ENCODE results near the gene FBXO8. TPM values are rescaled to one million over a fixed set of nuclear protein-coding genes. Genes with fewer than 3 reads are reported as not detected.

FBXO8 gene
- total RNA-seq, 1 donor from 2014 or later = 13.5 TPM

DNA sequence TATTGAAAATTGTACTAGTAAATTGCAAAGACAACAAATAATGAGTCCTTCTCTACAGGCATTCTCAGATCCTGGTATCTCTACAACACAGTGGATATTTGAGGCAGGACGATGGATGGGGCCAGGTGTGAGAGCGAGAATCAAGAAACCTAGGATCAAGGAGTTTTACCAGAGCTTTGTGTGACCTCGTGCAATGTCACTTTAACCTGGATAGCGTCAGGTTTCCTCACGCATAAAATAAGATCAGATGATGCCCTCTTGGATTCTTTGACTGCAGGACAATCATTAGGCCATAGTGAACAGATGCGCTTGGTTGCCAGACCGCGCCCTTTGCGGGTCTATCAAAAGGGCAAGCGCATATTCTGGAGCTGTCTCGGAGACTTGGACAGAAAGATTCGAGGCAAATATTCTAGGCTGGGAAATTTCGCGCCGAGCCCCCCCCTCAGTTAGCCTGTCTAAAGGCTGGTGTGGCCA is 66.6 kb downstream of the FBXO8 start:
- Mint-ChIP-seq H3K4me1 (peaks cover 64% of the 10 kb centered on the region), H3K27me3 (ENCODE audit: low read depth) (peaks cover 67% of the 10 kb centered on the region), H3K4me3 (peak overlapping the region; percentile 74), H3K36me3 (no peaks in the 10 kb centered on the region), H3K9me3 (no peaks in the 10 kb centered on the region), H3K27ac (no peak overlapping the region)
- TF ChIP-seq, protein P1, sequence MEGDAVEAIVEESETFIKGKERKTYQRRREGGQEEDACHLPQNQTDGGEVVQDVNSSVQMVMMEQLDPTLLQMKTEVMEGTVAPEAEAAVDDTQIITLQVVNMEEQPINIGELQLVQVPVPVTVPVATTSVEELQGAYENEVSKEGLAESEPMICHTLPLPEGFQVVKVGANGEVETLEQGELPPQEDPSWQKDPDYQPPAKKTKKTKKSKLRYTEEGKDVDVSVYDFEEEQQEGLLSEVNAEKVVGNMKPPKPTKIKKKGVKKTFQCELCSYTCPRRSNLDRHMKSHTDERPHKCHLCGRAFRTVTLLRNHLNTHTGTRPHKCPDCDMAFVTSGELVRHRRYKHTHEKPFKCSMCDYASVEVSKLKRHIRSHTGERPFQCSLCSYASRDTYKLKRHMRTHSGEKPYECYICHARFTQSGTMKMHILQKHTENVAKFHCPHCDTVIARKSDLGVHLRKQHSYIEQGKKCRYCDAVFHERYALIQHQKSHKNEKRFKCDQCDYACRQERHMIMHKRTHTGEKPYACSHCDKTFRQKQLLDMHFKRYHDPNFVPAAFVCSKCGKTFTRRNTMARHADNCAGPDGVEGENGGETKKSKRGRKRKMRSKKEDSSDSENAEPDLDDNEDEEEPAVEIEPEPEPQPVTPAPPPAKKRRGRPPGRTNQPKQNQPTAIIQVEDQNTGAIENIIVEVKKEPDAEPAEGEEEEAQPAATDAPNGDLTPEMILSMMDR (IDR thresholded peaks at IDR 0.05; ENCODE audit: unreplicated experiment) = no peak
- no peak for DNase-seq (ENCODE audit: low spot score in 2 of 2, unreplicated experiment in 2 of 2)

DNA sequence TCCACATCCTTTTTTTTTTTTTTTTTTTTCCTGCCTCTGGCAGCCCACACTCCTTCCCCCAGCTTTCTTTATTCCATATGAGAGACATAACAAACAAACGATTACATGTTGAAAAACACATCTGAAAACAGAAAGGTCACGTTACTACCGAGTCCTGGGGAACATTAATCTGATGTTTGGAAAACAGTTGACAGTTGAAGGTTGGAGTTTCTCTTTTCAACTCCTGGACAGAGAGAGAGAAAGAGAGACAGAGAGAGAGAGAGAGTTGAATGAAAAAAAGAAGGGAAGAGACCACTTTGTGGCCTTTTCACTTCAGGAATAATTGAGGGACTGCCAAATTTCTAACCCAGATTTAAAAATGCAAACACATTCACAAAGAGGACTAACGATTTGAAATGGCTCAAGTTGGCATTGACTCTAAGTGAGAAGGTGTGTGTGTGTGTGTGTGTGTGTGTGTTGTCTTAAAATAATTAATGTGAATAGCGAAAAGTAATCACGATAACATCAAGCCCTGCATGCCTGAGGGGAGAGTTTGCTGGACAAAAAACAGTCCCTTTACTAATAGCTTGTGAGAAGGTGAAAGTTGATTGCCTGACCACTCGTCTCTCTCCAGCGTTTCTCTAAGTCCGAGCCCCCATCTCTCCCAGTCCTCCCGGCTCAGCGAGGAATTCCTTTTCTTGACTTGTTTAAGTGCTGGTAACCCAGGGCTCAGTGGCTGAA is 67.3 kb downstream of the FBXO8 start:
- Mint-ChIP-seq H3K9me3 (no peaks in the 10 kb centered on the region), H3K27me3 (ENCODE audit: low read depth) (peaks cover 74% of the 10 kb centered on the region), H3K4me1 (peaks cover 70% of the 10 kb centered on the region), H3K36me3 (no peaks in the 10 kb centered on the region), H3K4me3 (peak overlapping the region; percentile 74), H3K27ac (peak overlapping the region; percentile 71)
- DNase-seq (ENCODE audit: low spot score in 2 of 2, unreplicated experiment in 2 of 2) = no peak
- TF ChIP-seq, protein P1 (IDR thresholded peaks at IDR 0.05; ENCODE audit: unreplicated experiment) = no peak

DNA sequence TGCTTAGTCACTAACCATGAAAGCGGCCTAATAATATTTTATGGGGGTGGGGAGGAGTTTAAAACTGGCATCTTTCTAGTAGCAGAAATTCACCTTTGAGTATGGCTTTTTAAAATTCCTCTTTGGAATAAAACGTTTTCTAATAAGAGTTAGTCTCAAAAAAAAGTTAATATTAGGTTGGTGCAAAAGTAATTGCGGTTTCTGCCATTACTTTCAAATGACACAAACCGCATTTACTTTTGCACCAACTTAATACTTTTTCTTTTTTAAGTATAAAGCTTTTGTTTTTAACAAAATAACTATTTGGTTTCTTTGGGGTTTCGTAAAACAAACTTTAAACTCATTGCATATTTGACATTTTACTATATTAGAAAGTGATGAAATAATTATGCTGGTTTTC is 68.4 kb downstream of the FBXO8 start:
- Mint-ChIP-seq H3K4me1 (peaks cover 66% of the 10 kb centered on the region), H3K27ac (peak overlapping the region; percentile 64), H3K4me3 (peak overlapping the region; percentile 68), H3K27me3 (ENCODE audit: low read depth) (peaks cover 84% of the 10 kb centered on the region), H3K9me3 (no peaks in the 10 kb centered on the region), H3K36me3 (no peaks in the 10 kb centered on the region)
- DNase-seq (ENCODE audit: low spot score in 2 of 2, unreplicated experiment in 2 of 2) = no peak
- TF ChIP-seq, protein P1 (IDR thresholded peaks at IDR 0.05; ENCODE audit: unreplicated experiment) = no peak

DNA sequence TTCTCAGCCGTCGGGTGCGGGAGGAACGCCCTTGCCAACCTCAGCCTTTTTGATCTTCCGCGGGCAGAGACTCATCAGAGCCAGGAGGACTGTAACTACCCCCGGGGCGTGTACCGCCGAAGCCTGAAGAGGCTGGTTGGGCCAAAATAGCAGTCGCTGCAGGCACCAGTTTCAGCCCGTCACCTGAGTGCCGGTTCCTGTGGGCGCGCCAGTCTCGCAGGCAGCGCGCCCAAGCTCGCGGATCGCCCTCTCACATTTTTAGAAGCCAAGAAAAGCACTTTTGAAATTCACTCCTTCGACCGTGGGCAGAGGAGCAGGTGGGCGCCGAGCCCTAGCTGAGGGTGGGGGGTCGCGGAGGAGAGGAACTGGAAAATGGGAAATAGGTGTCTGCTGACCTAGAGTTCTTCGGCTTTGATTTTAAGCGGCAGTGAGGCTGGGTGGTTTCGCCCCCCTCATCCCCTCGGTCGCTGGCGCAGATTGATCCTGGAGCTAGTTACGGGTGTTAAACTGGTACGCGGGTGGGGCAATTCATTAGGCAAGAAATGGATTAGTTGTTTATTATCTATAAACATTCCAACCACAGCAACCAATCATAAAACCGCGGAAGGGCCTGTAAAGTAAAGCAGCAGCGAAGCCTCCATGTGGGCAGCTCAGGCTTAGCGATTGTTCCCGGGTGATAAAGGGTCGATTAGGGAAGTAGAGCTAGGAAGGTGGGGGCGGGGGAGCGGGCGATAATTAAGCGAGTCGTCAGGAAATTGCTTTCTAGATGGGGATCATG is 69.2 kb downstream of the FBXO8 start:
- H3K9me3 Mint-ChIP-seq = no peaks in the 10 kb centered on the region
- peaks cover 91% of the 10 kb centered on the region for H3K27me3 Mint-ChIP-seq (ENCODE audit: low read depth)
- H3K36me3 Mint-ChIP-seq = no peaks in the 10 kb centered on the region
- no peak for DNase-seq (ENCODE audit: low spot score in 2 of 2, unreplicated experiment in 2 of 2)
- H3K4me1 Mint-ChIP-seq = peaks cover 64% of the 10 kb centered on the region
- TF ChIP-seq, protein P1 (IDR thresholded peaks at IDR 0.05; ENCODE audit: unreplicated experiment) = no peak
- H3K4me3 Mint-ChIP-seq = peak overlapping the region; percentile 68
- peak overlapping the region; percentile 64 for H3K27ac Mint-ChIP-seq

DNA sequence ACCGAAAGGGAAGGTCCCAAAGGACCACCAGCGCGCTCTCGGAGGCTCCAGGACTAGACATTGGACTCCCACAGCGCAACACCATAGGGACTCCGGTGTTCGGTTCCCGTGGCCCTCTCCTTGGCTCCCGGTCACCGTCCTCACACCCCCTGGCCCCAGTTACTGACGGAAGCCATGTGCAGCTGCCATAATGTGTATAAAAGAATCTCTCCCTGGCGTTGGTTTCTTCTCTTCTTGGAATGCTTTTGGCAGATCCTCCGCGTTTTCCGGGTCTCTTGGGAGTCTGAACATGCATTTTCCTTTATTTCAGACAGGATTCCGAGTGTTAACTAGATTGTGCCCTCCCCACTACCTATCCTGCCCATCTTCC is 69.8 kb downstream of the FBXO8 start:
- no peaks in the 10 kb centered on the region for H3K9me3 Mint-ChIP-seq
- H3K27me3 Mint-ChIP-seq (ENCODE audit: low read depth) = peaks cover 89% of the 10 kb centered on the region
- H3K36me3 Mint-ChIP-seq = no peaks in the 10 kb centered on the region
- TF ChIP-seq, protein P1 (IDR thresholded peaks at IDR 0.05; ENCODE audit: unreplicated experiment) = no peak
- peak overlapping the region; percentile 64 for H3K27ac Mint-ChIP-seq
- H3K4me1 Mint-ChIP-seq = peaks cover 61% of the 10 kb centered on the region
- H3K4me3 Mint-ChIP-seq = peak overlapping the region; percentile 68
- no peak for DNase-seq (ENCODE audit: low spot score in 2 of 2, unreplicated experiment in 2 of 2)

Data from mesothelial cell of epicardium (in vitro differentiated cells).